Right lobe of liver (tissue), 6 donors: ENCODE measurements around the gene EFR3B. TPM values are rescaled to one million over a fixed set of nuclear protein-coding genes. Genes with fewer than 3 reads are reported as not detected.

Experiments used
- ATAC-seq, 4 donors: fragments of 200-7000 bp; cut with Tn5 transposase; one replicate each; pipeline ENCODE4 v1.9.1; 2020; ENCODE audit warnings: mild to moderate bottlenecking in 4 of 4, moderate library complexity in 4 of 4
- DNase-seq, 3 donors: peaks; one replicate each; pipeline ENCODE4 v3.0.0-alpha.2; 2020
- H3K27ac ChIP-seq, 3 donors: fragments of 200-600 bp; one replicate each; pipeline ENCODE4 v1.8.0; 2022
- H3K27me3 ChIP-seq, 2 donors: fragments of 200-600 bp; one replicate each; pipeline ENCODE4 v1.8.0; 2022
- H3K36me3 ChIP-seq, 4 donors: fragments of 200-600 bp; sonication (generic) in 1 of 4; one replicate each; pipeline versions ENCODE4 v1.5.1 to v1.8.0; 2017 to 2022; ENCODE audit warnings: control low read depth in 1 of 4
- H3K4me1 ChIP-seq, 4 donors: fragments of 200-600 bp; sonication (generic) in 1 of 4; one replicate each; pipeline versions ENCODE4 v1.5.1 to v1.8.0; 2017 to 2022; ENCODE audit warnings: control low read depth in 1 of 4
- H3K4me3 ChIP-seq, 3 donors: fragments of 200-600 bp; one replicate each; pipeline ENCODE4 v1.8.0; 2022
- H3K9me3 ChIP-seq, 4 donors: fragments of 200-600 bp; sonication (generic) in 1 of 4; one replicate each; pipeline versions ENCODE4 v1.5.1 to v1.8.0; 2017 to 2022; ENCODE audit warnings: control low read depth in 1 of 4
- CTCF ChIP-seq, 4 donors: fragments of 200-600 bp in 3 of 4; fragments of 450-650 bp in 1 of 4; IDR thresholded peaks; one replicate each; pipeline versions ENCODE4 v1.5.1 to v1.8.0; 2016 to 2022; ENCODE audit warnings: antibody characterized with exemption in 4 of 4, mild to moderate bottlenecking in 2 of 4
- POLR2A ChIP-seq: fragments of 450-650 bp; IDR thresholded peaks from one replicate; pipeline ENCODE4 v1.6.1; 2017; ENCODE audit warnings: antibody characterized with exemption, mild to moderate bottlenecking
- WGBS: methylation state at CpG from one replicate; pipeline ENCODE4 v1.1.6; 2018; ENCODE audit warnings: low coverage, low lambda C conversion rate; ENCODE audit not compliant: insufficient coverage; ENCODE audit errors: missing lambda C conversion rate; 5-methylcytosine and 5-hydroxymethylcytosine counted together
- intact Hi-C, 2 donors: fragments of 100-400 bp; cut with DNase I; formaldehyde crosslinking; loops; one replicate each; pipeline versions ENCODE4 v1.11.2 to v1.14.1; 2022
- total RNA-seq, 6 experiments: library from RNA; depleted of rRNA in 2 of 6; stranded (reverse); fragments of >200 nt in 2 of 6; fragmentation: NEBNext Ultra II Directional in 3 of 6; extraction: Animal tissue kit (Norgen Biotek cat#: 25700) in 3 of 6; gene quantifications; one replicate each; pipeline versions ENCODE4 v1.1.0 to v1.2.4, GENCODE V29; 2016 to 2023
- donor health status: DM: no; HTN: yes; CAD: no.
- donor health status: DM: no; HTN: no; CAD: no.
- donor health status: DM: no; HTN: no; CAD: no.
- donor health status: DM: no; HTN: yes; CAD: no.
- donor health status: DM: no; HTN: yes; CAD: no.

EFR3B gene
- total RNA-seq, 6 experiments from 2014 or later, result 0.12 to 0.33 (median 0.16) TPM; not detected in 1

GRCh38 chr2:25105336-25106085, 63.6 kb downstream of the EFR3B start:
- Histone ChIP-seq H3K9me3 (no peaks in the 10 kb centered on the region), H3K4me1 (no peaks in the 10 kb centered on the region), H3K4me3 (no peak overlapping the region), H3K27me3 (no peaks in the 10 kb centered on the region), H3K36me3 (no peaks in the 10 kb centered on the region), H3K27ac (no peak overlapping the region)
- no peak for DNase-seq
- TF ChIP-seq POLR2A (no peak), CTCF (IDR thresholded peaks at IDR 0.05) (no peak)
- WGBS, result 57% methylated on average over 4 of the region's 6 CpGs
- intact Hi-C loops, result no loop called here
- ATAC-seq, result no peak

DNA sequence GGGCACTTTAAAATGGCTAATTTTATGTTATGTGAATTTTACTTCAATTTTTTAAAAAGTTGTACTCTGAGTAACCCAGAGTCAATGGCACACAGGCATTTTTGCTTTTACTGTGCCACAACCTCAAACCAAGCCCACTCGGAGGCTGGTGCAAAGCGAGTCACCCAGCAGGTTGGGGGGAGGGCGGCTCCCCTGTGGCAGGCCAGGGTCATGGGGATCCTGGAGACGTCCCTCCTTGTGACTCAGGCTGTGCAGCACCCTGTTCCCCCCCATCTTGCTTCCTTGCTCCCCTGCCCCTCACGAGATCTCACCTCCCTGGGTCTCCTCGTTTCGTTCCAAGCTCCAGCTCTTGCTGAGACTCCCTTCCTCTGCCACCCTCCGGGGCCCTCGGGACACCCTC, 67.9 kb downstream of the EFR3B start:
- 78% methylated on average over 3 of the region's 9 CpGs for WGBS

DNA sequence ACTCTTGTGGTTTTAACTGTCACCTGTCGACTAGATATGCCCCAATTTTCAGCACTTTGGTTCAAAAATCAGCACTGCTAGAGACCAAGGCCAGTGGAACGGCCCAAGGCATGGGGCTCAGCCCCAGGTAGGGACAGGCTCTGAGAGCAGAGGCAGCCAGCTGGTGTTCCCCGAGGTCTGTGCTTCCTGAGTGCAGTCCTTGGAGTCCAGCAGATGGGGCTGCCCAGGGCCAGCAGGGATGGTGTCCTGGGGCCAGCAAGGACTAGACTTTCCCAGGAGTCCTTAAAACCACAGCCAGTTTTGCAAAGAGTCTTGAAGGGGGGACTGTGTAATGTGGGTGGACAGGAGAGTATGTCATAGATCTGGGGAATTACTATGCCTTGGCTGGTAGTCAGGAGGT, 70.2 kb downstream of the EFR3B start:
- no peaks in the 10 kb centered on the region for H3K27me3 ChIP-seq
- intact Hi-C loops, result no loop called here
- ATAC-seq (no peak), DNase-seq (no peak)
- no peaks in the 10 kb centered on the region for H3K4me1 ChIP-seq
- no peaks in the 10 kb centered on the region for H3K36me3 ChIP-seq
- no peaks in the 10 kb centered on the region for H3K9me3 ChIP-seq
- H3K27ac ChIP-seq, result no peak overlapping the region
- TF ChIP-seq CTCF (IDR thresholded peaks at IDR 0.05), result no peak
- TF ChIP-seq POLR2A, result no peak
- WGBS, result 44% methylated on average over 1 of the region's 3 CpGs
- H3K4me3 ChIP-seq, result no peak overlapping the region

More for the DNA sequence above, 67.9 kb downstream of the EFR3B start:
- H3K9me3 ChIP-seq, result no peaks in the 10 kb centered on the region
- peak in 1 of 4 donors; percentile 29 for ATAC-seq
- DNase-seq, result no peak
- TF ChIP-seq POLR2A (no peak), CTCF (IDR thresholded peaks at IDR 0.05) (no peak)
- no peaks in the 10 kb centered on the region for H3K4me1 ChIP-seq
- H3K36me3 ChIP-seq, result no peaks in the 10 kb centered on the region
- H3K27ac ChIP-seq, result no peak overlapping the region
- no peaks in the 10 kb centered on the region for H3K27me3 ChIP-seq
- intact Hi-C loops, result no loop called here
- H3K4me3 ChIP-seq, result no peak overlapping the region

- no peaks in the 10 kb centered on the region for H3K9me3 ChIP-seq
- no peak overlapping the region for H3K4me3 ChIP-seq
- no peaks in the 10 kb centered on the region for H3K4me1 ChIP-seq
- no peaks in the 10 kb centered on the region for H3K36me3 ChIP-seq
- WGBS, result 73% methylated on average over 8 of the region's 9 CpGs
- no peaks in the 10 kb centered on the region for H3K27me3 ChIP-seq
- intact Hi-C loops, result no loop called here
- TF ChIP-seq POLR2A (no peak), CTCF (IDR thresholded peaks at IDR 0.05) (no peak)
- DNase-seq, result no peak
- ATAC-seq, result no peak
- H3K27ac ChIP-seq, result no peak overlapping the region
Observed at GRCh38 chr2:25115249-25115883, 73.5 kb downstream of the EFR3B start.
